ENCODE results near the gene ASB10.

DNA sequence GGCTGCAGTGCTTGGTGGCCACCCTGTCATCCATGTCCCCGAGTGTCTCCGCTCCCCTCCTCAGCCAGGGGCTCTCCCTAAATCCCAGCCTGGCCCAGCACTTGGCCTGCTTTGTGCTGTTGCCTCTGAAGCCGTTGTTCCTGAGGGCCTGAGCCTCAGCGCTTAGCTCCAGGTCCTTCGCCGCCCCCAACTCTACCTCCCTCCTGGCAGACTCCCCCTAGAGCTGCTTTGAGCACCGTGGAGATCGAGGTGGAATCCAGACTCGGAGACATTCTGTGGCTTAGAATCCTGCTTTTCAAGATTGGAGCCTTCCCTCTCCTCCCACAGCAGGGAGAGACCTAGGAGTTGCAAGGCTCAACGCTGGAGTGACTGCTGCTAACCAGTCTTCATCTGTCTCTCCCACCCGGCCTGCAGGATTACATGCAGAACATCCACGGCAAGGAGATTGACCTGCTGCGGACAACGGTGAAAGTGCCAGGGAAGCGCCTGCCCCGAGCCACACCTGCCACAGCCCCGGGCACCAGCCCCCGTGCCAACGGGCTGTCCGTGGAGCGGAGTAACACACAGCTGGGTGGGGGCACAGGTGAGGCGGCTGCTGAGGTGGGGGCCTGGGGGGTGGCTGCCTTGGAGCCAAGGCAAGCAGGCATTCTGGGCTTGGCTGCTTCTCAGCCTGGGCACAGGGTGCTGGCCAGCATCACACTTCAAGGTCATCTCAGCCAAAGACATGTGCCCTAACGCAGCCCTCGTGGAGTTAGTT is 52.9 kb downstream of the ASB10 start:
- TF ChIP-seq MXI1 (IDR thresholded peaks at IDR 0.05; ENCODE audit: low read depth, low read length) = no peak
- TF ChIP-seq SMC3 (IDR thresholded peaks at IDR 0.05; ENCODE audit: low read depth, low read length) = no peak
- TF ChIP-seq SIN3A (IDR thresholded peaks at IDR 0.05; ENCODE audit: borderline replicate concordance, low read depth, low read length) = no peak
- TF ChIP-seq, protein P1, sequence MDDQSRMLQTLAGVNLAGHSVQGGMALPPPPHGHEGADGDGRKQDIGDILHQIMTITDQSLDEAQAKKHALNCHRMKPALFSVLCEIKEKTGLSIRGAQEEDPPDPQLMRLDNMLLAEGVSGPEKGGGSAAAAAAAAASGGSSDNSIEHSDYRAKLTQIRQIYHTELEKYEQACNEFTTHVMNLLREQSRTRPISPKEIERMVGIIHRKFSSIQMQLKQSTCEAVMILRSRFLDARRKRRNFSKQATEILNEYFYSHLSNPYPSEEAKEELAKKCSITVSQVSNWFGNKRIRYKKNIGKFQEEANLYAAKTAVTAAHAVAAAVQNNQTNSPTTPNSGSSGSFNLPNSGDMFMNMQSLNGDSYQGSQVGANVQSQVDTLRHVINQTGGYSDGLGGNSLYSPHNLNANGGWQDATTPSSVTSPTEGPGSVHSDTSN (IDR thresholded peaks at IDR 0.05) = no peak
- no peak for TF ChIP-seq POLR2AphosphoS5 (IDR thresholded peaks at IDR 0.05; ENCODE audit: low read depth, low read length)
- TF ChIP-seq, protein P2, sequence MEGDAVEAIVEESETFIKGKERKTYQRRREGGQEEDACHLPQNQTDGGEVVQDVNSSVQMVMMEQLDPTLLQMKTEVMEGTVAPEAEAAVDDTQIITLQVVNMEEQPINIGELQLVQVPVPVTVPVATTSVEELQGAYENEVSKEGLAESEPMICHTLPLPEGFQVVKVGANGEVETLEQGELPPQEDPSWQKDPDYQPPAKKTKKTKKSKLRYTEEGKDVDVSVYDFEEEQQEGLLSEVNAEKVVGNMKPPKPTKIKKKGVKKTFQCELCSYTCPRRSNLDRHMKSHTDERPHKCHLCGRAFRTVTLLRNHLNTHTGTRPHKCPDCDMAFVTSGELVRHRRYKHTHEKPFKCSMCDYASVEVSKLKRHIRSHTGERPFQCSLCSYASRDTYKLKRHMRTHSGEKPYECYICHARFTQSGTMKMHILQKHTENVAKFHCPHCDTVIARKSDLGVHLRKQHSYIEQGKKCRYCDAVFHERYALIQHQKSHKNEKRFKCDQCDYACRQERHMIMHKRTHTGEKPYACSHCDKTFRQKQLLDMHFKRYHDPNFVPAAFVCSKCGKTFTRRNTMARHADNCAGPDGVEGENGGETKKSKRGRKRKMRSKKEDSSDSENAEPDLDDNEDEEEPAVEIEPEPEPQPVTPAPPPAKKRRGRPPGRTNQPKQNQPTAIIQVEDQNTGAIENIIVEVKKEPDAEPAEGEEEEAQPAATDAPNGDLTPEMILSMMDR (IDR thresholded peaks at IDR 0.05) = no peak
- no peak for TF ChIP-seq GATA2 (CRISPR knock-in tag; IDR thresholded peaks at IDR 0.05)
- TF ChIP-seq, protein P3, sequence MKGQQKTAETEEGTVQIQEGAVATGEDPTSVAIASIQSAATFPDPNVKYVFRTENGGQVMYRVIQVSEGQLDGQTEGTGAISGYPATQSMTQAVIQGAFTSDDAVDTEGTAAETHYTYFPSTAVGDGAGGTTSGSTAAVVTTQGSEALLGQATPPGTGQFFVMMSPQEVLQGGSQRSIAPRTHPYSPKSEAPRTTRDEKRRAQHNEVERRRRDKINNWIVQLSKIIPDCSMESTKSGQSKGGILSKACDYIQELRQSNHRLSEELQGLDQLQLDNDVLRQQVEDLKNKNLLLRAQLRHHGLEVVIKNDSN (IDR thresholded peaks at IDR 0.05; ENCODE audit: borderline replicate concordance, low read depth) = no peak
- no peak for TF ChIP-seq TAF1 (IDR thresholded peaks at IDR 0.05; ENCODE audit: borderline replicate concordance, low read depth, low read length)
- no peak for TF ChIP-seq EZH2phosphoT487 (IDR thresholded peaks at IDR 0.05; ENCODE audit: borderline replicate concordance, low read depth)
- no peak for TF ChIP-seq RAD21 (IDR thresholded peaks at IDR 0.05; ENCODE audit: low read length)
- no peak for TF ChIP-seq GABPA (IDR thresholded peaks at IDR 0.05; ENCODE audit: low read depth)
- no peak for TF ChIP-seq RCOR1 (IDR thresholded peaks at IDR 0.05; ENCODE audit: low read length)
